OCI-LY3 (cell line): Measurements from ENCODE around the gene AP4S1.

Source experiments
- H2AFZ ChIP-seq: fragments of 200-600, 300-600 bp; shearing (Covaris generic); 2 replicates; pipeline ENCODE4 v1.6.0; 2014; ENCODE audit warnings: antibody characterized with exemption, low read depth, low read length
- H3K27ac ChIP-seq: fragments of 200-600, 300-600 bp; sonication (generic); 2 replicates; pipeline ENCODE4 v1.5.1; 2014; ENCODE audit warnings: mild to moderate bottlenecking, low read length, moderate library complexity, mixed read lengths
- H3K27me3 ChIP-seq: fragments of 200-600, 300-600 bp; sonication (generic); 2 replicates; pipeline ENCODE4 v1.6.1; 2014; ENCODE audit warnings: low read depth, low read length, mixed read lengths
- H3K36me3 ChIP-seq: fragments of 200-600, 300-600 bp; sonication (generic); replicated peaks from 2 replicates; pipeline ENCODE3; 2014; ENCODE audit warnings: low read depth, low read length, mixed read lengths
- H3K4me1 ChIP-seq: fragments of 300-600, 200-600 bp; sonication (generic); 2 replicates; pipeline ENCODE4 v1.6.1; 2014; ENCODE audit warnings: low read length, mixed read lengths
- H3K4me2 ChIP-seq: fragments of 200-600, 300-600 bp; sonication (generic); 2 replicates; pipeline ENCODE4 v1.6.1; 2014; ENCODE audit warnings: low read length, mixed read lengths
- H3K4me3 ChIP-seq: fragments of 300-600, 200-600 bp; sonication (generic); 2 replicates; pipeline ENCODE4 v1.5.1; 2014; ENCODE audit warnings: antibody characterized with exemption, mild to moderate bottlenecking, low read length, moderate library complexity
- H3K79me2 ChIP-seq: fragments of 300-600, 200-600 bp; shearing (Covaris generic); 2 replicates; pipeline ENCODE4 v1.6.1; 2014; ENCODE audit warnings: mild to moderate bottlenecking, low read length, mixed read lengths
- H3K9ac ChIP-seq: fragments of 300-600, 200-600 bp; shearing (Covaris generic); 2 replicates; pipeline ENCODE4 v1.6.0; 2014; ENCODE audit warnings: mild to moderate bottlenecking, low read length, moderate library complexity
- H3K9me3 ChIP-seq: fragments of 200-600, 300-600 bp; shearing (Covaris generic); 2 replicates; pipeline ENCODE4 v1.6.1; 2014; ENCODE audit warnings: low read length, mixed read lengths; ENCODE audit not compliant: insufficient read depth
- H4K20me1 ChIP-seq: fragments of 200-600, 300-600 bp; sonication (generic); 2 replicates; pipeline ENCODE4 v1.6.1; 2016; ENCODE audit warnings: low read length, mixed read lengths; ENCODE audit not compliant: insufficient read depth
- CTCF ChIP-seq: fragments of 200-600, 300-600 bp; sonication (generic); IDR thresholded peaks from 2 replicates; pipeline ENCODE4 v1.5.1; 2014; ENCODE audit warnings: antibody characterized with exemption, low read length, low read depth
- EZH2phosphoT487 ChIP-seq: fragments of 200-600 bp; shearing (Covaris generic); IDR thresholded peaks from 2 replicates; pipeline ENCODE4 v1.6.1; 2018; ENCODE audit warnings: antibody characterized with exemption, mixed run types, low read depth

Gene AP4S1

GRCh38 chr14:31006703-31007102 lies 18.7 kb upstream of the AP4S1 start:
- Histone ChIP-seq H3K27me3 (no peaks in the 10 kb centered on the region), H3K4me2 (no peak overlapping the region), H3K9ac (no peak overlapping the region), H3K27ac (no peak overlapping the region), H3K4me1 (no peaks in the 10 kb centered on the region), H2AFZ (no peak overlapping the region), H4K20me1 (0 out of 2 replicates have a peak, but pooled peaks cover 4% of the 10 kb centered on the region), H3K4me3 (no peak overlapping the region), H3K36me3 (peaks cover 9% of the 10 kb centered on the region), H3K79me2 (peaks cover 57% of the 10 kb centered on the region), H3K9me3 (no peaks in the 10 kb centered on the region)
- TF ChIP-seq CTCF = no peak
- TF ChIP-seq EZH2phosphoT487 = no peak

- Histone ChIP-seq H3K4me3 (no peak overlapping the region), H3K4me2 (no peak overlapping the region), H3K9me3 (no peaks in the 10 kb centered on the region), H3K79me2 (peaks cover 80% of the 10 kb centered on the region), H4K20me1 (0 out of 2 replicates have a peak, but pooled peaks cover 4% of the 10 kb centered on the region), H3K27ac (no peak overlapping the region), H3K36me3 (peaks cover 12% of the 10 kb centered on the region), H3K9ac (no peak overlapping the region), H3K4me1 (no peaks in the 10 kb centered on the region), H2AFZ (no peak overlapping the region), H3K27me3 (no peaks in the 10 kb centered on the region)
- TF ChIP-seq EZH2phosphoT487 (no peak), CTCF (no peak)
Observed at GRCh38 chr14:31009836-31010574, 15.4 kb upstream of the AP4S1 start.

GRCh38 chr14:31010935-31011334 lies 14.5 kb upstream of the AP4S1 start:
- Histone ChIP-seq H3K79me2 (peaks cover 81% of the 10 kb centered on the region), H4K20me1 (peaks cover 5% of the 10 kb centered on the region), H3K27ac (no peak overlapping the region), H3K4me2 (no peak overlapping the region), H3K36me3 (peaks cover 9% of the 10 kb centered on the region), H3K4me1 (no peaks in the 10 kb centered on the region), H3K27me3 (no peaks in the 10 kb centered on the region), H3K9me3 (no peaks in the 10 kb centered on the region), H3K9ac (no peak overlapping the region), H2AFZ (no peak overlapping the region), H3K4me3 (no peak overlapping the region)
- TF ChIP-seq EZH2phosphoT487 (no peak), CTCF (no peak)

GRCh38 chr14:31013841-31014240 lies 11.6 kb upstream of the AP4S1 start:
- Histone ChIP-seq H3K9me3 (no peaks in the 10 kb centered on the region), H3K4me1 (no peaks in the 10 kb centered on the region), H4K20me1 (peaks cover 12% of the 10 kb centered on the region), H3K27ac (no peak overlapping the region), H3K79me2 (peaks cover 88% of the 10 kb centered on the region), H2AFZ (no peak overlapping the region), H3K4me2 (no peak overlapping the region), H3K9ac (no peak overlapping the region), H3K27me3 (no peaks in the 10 kb centered on the region), H3K36me3 (peaks cover 9% of the 10 kb centered on the region), H3K4me3 (no peak overlapping the region)
- TF ChIP-seq CTCF (no peak), EZH2phosphoT487 (no peak)
